ENCODE results near the gene RNF111.
"Not testable (repeated sequence)": the region's sequence is repeated elsewhere in the genome, so short reads cannot be mapped to it uniquely, and the experiment has no call there.

RNF111 gene

DNA sequence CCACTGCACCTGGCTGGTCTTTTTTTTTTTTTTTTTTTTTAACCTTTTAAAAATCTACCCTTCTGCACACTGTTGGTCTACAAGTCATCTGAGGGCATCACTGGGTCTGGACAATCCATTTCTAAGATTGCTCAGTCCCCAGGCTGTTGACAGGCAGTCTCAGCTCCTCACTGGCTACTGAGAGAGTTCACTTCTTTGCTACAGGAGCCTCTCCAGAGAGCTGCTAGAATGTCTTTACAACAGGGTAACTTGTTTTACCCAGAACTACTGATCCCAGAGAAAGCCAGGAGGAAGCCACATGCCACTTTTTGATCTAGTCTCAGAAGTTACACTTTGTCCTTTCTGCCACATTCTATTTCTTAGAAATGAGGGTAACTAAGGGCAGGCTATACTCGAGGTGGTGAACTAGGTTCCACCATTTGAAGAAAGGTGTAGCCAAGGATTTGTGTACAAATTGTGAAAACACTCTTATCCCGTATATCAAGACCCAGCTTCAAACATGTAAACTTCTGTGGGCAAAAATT is 111.8 kb downstream of the RNF111 start:
- Mint-ChIP-seq H3K4me3 (no peak overlapping the region), H3K27ac (ENCODE audit: low read depth) (no peak overlapping the region), H3K36me3 (ENCODE audit: insufficient read depth) (peaks cover 14% of the 10 kb centered on the region), H3K4me1 (peaks cover 2% of the 10 kb centered on the region), H3K27me3 (no peaks in the 10 kb centered on the region), H3K9me3 (no peaks in the 10 kb centered on the region)
- DNase-seq (ENCODE audit: low spot score in 2 of 2) (no peak), ATAC-seq (replicated peaks; ENCODE audit: extremely low read depth, poor library complexity, severe bottlenecking) (no peak)

DNA sequence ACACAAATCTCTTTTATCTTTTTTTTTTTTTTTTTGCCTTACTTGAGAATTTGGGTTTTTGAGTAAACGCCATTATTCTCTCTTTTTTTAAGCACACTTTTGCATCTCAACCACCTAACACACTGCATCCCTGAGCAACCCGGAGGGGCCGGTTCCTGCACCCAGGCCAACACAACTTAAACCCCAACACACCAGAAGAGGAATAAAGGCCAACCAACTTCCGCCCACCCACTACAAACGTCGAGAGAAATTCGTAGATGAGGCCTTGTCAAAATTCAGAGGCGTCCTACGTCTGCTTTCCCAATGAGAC is 117.1 kb downstream of the RNF111 start:
- no peak for ATAC-seq (replicated peaks; ENCODE audit: extremely low read depth, poor library complexity, severe bottlenecking)
- peak in 1 of 2 donors; percentile 17 for DNase-seq (ENCODE audit: low spot score in 2 of 2)
- Mint-ChIP-seq H3K4me1 (peaks cover 15% of the 10 kb centered on the region), H3K27ac (ENCODE audit: low read depth) (peak overlapping the region; percentile 98), H3K36me3 (ENCODE audit: insufficient read depth) (peaks cover 7% of the 10 kb centered on the region), H3K4me3 (peak overlapping the region; percentile 92), H3K27me3 (no peaks in the 10 kb centered on the region), H3K9me3 (no peaks in the 10 kb centered on the region)

DNA sequence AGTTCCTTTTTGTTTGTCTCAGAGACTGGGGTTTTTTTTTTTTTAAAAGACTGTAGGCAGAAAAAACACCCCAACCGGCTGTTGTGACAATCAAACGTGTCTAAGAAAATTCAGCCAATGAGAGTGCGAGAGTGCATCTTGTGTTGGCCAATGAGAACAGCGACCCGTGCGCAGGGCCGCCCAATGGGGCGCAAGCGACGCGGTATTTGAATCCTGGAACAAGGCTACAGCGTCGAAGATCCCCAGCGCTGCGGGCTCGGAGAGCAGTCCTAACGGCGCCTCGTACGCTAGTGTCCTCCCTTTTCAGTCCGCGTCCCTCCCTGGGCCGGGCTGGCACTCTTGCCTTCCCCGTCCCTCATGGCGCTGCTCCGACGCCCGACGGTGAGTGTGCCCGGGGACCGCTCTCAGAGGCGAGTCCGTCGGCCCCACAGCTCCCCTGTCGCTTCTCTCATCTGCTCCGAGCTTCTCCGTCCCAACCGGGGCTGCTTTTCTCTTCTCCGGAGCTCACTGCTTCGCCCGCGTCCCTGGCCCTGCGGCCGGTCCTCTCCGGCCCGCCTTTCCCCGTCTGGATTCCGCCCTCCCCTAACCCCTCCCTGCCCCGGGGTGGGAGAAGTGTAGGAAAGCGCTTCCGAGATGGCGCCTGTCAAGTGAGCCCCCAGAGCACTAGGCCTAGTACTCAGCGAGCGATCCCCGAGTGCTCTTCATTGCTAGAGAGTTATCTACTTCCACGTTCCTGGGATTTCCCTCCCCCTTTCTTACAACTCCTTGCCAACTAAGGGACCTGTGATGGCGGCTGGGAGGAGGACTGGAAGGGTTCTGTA is 117.7 kb downstream of the RNF111 start, which contains the start of gene CCNB2:
CCNB2 (plus strand) TSS at position 235 of the 821 bp plus-strand sequence; CDS start at position 358, 123 bp downstream.
- Mint-ChIP-seq H3K4me3 (peak within 1 kb of the TSS; percentile 92), H3K36me3 (ENCODE audit: insufficient read depth) (peaks cover 7% of the 10 kb centered on the region)

DNA sequence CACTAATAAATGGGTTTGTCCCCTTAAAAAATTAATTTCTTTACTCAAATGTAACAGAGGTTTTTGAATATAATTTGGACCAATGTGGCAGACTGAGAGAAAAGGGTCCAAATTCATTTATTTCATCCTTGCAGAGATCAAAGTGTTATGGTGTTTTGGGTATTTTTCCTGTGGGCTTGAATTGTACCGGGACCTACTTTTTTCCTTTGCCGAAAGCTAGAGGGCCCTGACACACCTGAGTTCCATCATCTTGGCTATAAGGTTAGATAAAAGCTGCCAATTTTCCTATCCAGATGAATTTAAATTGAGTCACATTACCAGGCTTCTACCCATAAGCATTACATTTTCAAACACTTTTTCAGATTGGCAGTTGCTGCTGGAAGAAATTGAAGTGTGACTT is 118.4 kb downstream of the RNF111 start:
- Mint-ChIP-seq H3K9me3 (no peaks in the 10 kb centered on the region), H3K36me3 (ENCODE audit: insufficient read depth) (peaks cover 7% of the 10 kb centered on the region), H3K27me3 (no peaks in the 10 kb centered on the region), H3K4me1 (peaks cover 15% of the 10 kb centered on the region), H3K4me3 (peak overlapping the region; percentile 92), H3K27ac (ENCODE audit: low read depth) (no peak overlapping the region)
- DNase-seq (ENCODE audit: low spot score in 2 of 2): no peak
- no peak for ATAC-seq (replicated peaks; ENCODE audit: extremely low read depth, poor library complexity, severe bottlenecking)

More for the DNA sequence above, 117.7 kb downstream of the RNF111 start, which contains the start of gene CCNB2:
- peak; percentile 100 for ATAC-seq (replicated peaks; ENCODE audit: extremely low read depth, poor library complexity, severe bottlenecking)
- DNase-seq (ENCODE audit: low spot score in 2 of 2): peak; percentile 68 to 79
- H3K27me3 Mint-ChIP-seq: no peaks in the 10 kb centered on the region
- no peaks in the 10 kb centered on the region for H3K9me3 Mint-ChIP-seq
- H3K4me1 Mint-ChIP-seq: peaks cover 15% of the 10 kb centered on the region
- H3K27ac Mint-ChIP-seq (ENCODE audit: low read depth): peak within 1 kb of the TSS; percentile 98

DNA sequence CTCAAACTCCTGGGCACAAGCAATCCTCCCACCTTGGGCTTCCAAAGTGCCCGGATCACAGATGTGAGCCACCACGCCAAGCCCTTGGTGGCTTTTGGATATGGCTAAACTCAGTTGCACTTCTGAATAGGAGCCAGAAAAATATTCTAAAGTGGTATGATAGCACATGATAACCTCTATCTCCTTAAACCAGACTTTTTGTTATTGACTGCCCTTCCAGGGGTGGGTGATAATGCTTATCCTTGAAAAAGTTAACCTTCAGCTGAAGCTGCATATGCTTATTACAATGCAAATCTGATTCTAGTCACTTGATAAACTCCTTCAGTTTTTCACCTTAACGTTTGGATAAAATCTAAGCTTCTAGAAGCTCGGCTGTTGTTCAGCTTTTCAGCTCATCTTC is 123.8 kb downstream of the RNF111 start:
- H3K36me3 Mint-ChIP-seq (ENCODE audit: insufficient read depth): peaks cover 3% of the 10 kb centered on the region
- no peak overlapping the region for H3K27ac Mint-ChIP-seq (ENCODE audit: low read depth)
- H3K27me3 Mint-ChIP-seq: no peaks in the 10 kb centered on the region
- H3K4me3 Mint-ChIP-seq: no peak overlapping the region
- ATAC-seq (replicated peaks; ENCODE audit: extremely low read depth, poor library complexity, severe bottlenecking): no peak
- no peaks in the 10 kb centered on the region for H3K9me3 Mint-ChIP-seq
- DNase-seq (ENCODE audit: low spot score in 2 of 2): no peak
- H3K4me1 Mint-ChIP-seq: no peaks in the 10 kb centered on the region

DNA sequence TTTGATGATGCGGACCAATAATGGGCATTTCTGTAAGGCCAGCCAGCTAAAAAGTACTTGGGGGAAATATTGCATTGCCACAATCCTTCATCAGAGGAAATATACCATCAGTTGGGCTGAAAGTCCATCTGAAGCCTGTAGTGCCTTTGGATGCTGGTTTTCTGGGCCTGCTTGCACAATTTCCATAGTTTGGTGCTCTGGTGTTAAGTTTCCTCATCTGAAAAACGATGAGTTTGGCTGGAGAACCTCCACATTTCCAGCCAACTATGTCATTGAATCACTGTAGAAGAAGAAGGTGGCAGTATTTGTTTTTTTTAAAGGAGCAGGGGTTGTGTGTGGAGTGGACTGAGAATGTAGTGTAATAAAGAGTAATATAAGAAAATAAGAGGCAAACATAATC is 127.6 kb downstream of the RNF111 start:
- no peak for DNase-seq (ENCODE audit: low spot score in 2 of 2)
- no peak overlapping the region for H3K4me3 Mint-ChIP-seq
- H3K27ac Mint-ChIP-seq (ENCODE audit: low read depth): no peak overlapping the region
- peaks cover 7% of the 10 kb centered on the region for H3K36me3 Mint-ChIP-seq (ENCODE audit: insufficient read depth)
- no peak for ATAC-seq (replicated peaks; ENCODE audit: extremely low read depth, poor library complexity, severe bottlenecking)
- no peaks in the 10 kb centered on the region for H3K4me1 Mint-ChIP-seq
- no peaks in the 10 kb centered on the region for H3K27me3 Mint-ChIP-seq
- no peaks in the 10 kb centered on the region for H3K9me3 Mint-ChIP-seq

DNA sequence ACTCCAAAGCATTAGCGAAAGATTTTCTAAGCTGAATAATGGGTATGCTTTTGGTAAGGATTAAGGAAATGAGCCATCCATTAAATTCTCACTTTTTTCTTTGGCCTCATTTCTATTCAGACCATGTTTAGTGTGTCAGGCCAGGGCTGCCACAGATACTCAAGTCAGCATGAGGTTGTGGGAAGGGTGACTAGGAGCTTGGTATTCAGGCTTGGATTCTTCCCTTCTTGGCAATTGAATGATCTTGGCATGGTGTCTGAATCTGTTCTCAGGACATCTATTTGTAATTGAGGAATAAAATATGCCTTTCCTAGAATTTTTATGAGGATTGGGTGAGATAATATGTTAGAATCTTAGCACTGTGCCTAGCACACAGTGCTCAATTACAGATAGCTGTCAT is 128.7 kb downstream of the RNF111 start:
- H3K27ac Mint-ChIP-seq (ENCODE audit: low read depth): no peak overlapping the region
- no peaks in the 10 kb centered on the region for H3K9me3 Mint-ChIP-seq
- H3K27me3 Mint-ChIP-seq: no peaks in the 10 kb centered on the region
- H3K4me3 Mint-ChIP-seq: no peak overlapping the region
- no peaks in the 10 kb centered on the region for H3K4me1 Mint-ChIP-seq
- DNase-seq (ENCODE audit: low spot score in 2 of 2) (no peak), ATAC-seq (replicated peaks; ENCODE audit: extremely low read depth, poor library complexity, severe bottlenecking) (no peak)
- peaks cover 7% of the 10 kb centered on the region for H3K36me3 Mint-ChIP-seq (ENCODE audit: insufficient read depth)

DNA sequence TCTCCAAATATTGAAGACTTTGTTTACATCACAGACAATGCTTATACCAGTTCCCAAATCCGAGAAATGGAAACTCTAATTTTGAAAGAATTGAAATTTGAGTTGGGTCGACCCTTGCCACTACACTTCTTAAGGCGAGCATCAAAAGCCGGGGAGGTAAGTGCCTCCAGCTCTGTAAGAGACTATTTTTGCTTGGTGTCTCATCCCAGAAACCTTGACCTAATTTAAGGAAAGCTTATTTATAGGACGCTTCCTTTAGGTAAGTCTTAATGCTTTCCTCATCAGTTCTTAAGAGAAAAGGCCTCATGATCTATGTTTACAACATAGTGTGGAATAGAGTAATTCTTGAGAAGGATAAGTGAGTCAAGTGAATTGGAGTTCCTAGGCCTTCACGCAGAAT is 129.3 kb downstream of the RNF111 start:
- Mint-ChIP-seq H3K27me3 (no peaks in the 10 kb centered on the region), H3K27ac (ENCODE audit: low read depth) (no peak overlapping the region), H3K36me3 (ENCODE audit: insufficient read depth) (peaks cover 9% of the 10 kb centered on the region), H3K4me3 (no peak overlapping the region), H3K4me1 (no peaks in the 10 kb centered on the region), H3K9me3 (no peaks in the 10 kb centered on the region)
- ATAC-seq (replicated peaks; ENCODE audit: extremely low read depth, poor library complexity, severe bottlenecking): no peak
- no peak for DNase-seq (ENCODE audit: low spot score in 2 of 2)

DNA sequence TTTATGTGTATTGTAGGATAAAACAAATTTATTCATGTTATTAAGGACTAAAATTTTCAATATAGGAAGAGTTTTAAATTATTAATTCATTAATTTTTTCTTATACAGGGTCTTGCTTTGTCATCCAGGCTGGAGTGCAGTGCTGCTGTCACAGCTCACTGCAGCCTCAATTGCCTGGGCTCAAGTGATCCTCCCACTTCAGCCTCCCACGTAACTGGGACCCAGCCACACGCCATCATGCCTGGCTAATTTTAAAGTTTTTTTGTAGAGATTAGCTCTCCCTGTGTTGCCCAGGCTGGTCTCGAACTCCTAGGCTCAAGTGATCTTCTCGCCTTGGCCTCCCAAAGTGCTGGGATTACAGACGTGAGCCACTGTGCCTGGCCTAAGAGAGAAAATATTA is 132.2 kb downstream of the RNF111 start:
- peaks cover 7% of the 10 kb centered on the region for H3K36me3 Mint-ChIP-seq (ENCODE audit: insufficient read depth)
- ATAC-seq (replicated peaks; ENCODE audit: extremely low read depth, poor library complexity, severe bottlenecking): no peak

DNA sequence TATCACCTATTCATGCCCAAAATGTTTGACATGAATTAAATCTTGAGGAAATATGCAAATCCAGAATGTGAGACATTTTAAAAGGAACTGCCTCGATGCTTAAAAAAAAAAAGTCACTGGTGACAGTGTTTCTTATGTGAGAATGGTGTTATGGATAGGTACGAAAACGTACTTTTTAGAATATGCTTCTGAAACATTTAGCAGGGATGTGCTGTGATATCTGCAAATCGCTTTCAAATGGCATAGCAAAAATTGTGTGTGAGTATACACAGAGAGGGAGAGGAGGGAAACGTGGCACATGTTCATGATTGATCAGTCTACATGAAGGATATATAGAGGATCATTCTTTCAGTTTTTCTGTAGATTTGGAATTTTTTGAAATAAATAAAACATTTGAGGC is 133.5 kb downstream of the RNF111 start:
- H3K36me3 Mint-ChIP-seq (ENCODE audit: insufficient read depth): peaks cover 7% of the 10 kb centered on the region
- H3K4me3 Mint-ChIP-seq: no peak overlapping the region
- ATAC-seq (replicated peaks; ENCODE audit: extremely low read depth, poor library complexity, severe bottlenecking) (no peak), DNase-seq (ENCODE audit: low spot score in 2 of 2) (no peak)
- H3K4me1 Mint-ChIP-seq: no peaks in the 10 kb centered on the region
- no peak overlapping the region for H3K27ac Mint-ChIP-seq (ENCODE audit: low read depth)
- H3K9me3 Mint-ChIP-seq: no peaks in the 10 kb centered on the region
- no peaks in the 10 kb centered on the region for H3K27me3 Mint-ChIP-seq

More for the DNA sequence above, 132.2 kb downstream of the RNF111 start:
- no peaks in the 10 kb centered on the region for H3K4me1 Mint-ChIP-seq
- DNase-seq (ENCODE audit: low spot score in 2 of 2): no peak
- no peak overlapping the region for H3K4me3 Mint-ChIP-seq
- H3K27ac Mint-ChIP-seq (ENCODE audit: low read depth): no peak overlapping the region
- no peaks in the 10 kb centered on the region for H3K9me3 Mint-ChIP-seq
- no peaks in the 10 kb centered on the region for H3K27me3 Mint-ChIP-seq

DNA sequence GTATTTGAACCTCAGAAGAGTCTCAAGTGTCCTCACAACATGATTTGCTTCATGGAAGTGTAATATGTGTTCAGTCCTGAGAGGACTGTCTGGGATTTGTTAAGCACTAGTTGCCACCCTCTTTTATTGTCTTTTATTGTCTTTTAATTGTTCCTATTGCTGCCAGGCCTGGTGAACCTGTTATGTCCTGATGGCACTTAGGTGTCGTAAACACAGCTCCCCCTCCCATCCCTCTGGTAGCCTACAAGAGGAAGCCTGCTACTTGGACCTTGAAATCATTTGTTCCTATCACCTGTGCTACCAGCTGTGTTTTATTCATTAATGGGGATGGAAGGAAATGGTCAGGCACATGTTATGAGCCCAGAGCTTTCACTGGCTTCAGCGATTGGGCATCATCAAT is 136.8 kb downstream of the RNF111 start:
- Mint-ChIP-seq H3K36me3 (ENCODE audit: insufficient read depth) (peaks cover 4% of the 10 kb centered on the region), H3K4me1 (no peaks in the 10 kb centered on the region), H3K27ac (ENCODE audit: low read depth) (no peak overlapping the region), H3K4me3 (no peak overlapping the region), H3K9me3 (no peaks in the 10 kb centered on the region), H3K27me3 (no peaks in the 10 kb centered on the region)
- no peak for ATAC-seq (replicated peaks; ENCODE audit: extremely low read depth, poor library complexity, severe bottlenecking)
- no peak for DNase-seq (ENCODE audit: low spot score in 2 of 2)

DNA sequence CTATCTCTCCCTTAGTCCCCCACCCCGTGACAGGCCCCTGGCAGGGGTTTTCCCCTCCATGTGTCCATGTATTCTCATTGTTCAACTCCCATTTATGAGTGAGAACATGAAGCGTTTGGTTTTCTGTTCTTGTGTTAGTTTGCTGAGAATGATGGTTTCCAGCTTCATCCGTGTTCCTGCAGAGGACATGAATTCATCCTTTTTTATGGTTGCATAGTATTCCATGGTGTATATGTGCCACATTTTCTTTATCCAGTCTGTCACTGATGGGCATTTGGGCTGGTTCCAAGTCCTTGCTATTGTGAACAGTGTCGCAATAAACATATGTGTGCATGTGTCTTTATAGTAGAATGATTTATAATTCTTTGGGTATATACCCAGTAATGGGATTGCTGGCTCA is 138.2 kb downstream of the RNF111 start:
- not testable (repeated sequence) for DNase-seq (ENCODE audit: low spot score in 2 of 2); H3K9me3 Mint-ChIP-seq; H3K36me3 Mint-ChIP-seq (ENCODE audit: insufficient read depth); H3K4me1 Mint-ChIP-seq; ATAC-seq (replicated peaks; ENCODE audit: extremely low read depth, poor library complexity, severe bottlenecking); H3K27me3 Mint-ChIP-seq; H3K4me3 Mint-ChIP-seq; H3K27ac Mint-ChIP-seq (ENCODE audit: low read depth)

DNA sequence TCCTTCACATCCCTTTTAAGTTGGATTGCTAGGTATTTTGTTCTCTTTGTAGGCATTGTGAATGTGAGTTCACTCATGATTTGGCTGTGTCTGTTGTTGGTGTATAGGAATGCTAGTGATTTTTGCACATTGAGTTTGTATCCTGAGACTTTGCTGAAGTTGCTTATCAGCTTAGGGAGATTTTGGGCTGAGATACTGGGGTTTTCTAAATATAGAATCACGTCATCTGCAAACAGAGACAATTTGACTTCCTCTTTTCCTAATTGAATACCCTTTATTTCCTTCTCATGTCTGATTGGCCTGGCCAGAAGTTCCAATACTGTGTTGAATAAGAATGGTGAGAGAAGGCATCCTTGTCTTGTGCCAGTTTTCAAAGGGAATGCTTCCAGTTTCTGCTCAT is 139.8 kb downstream of the RNF111 start:
- H3K4me1 Mint-ChIP-seq; H3K4me3 Mint-ChIP-seq; DNase-seq (ENCODE audit: low spot score in 2 of 2); H3K27ac Mint-ChIP-seq (ENCODE audit: low read depth); H3K27me3 Mint-ChIP-seq; H3K36me3 Mint-ChIP-seq (ENCODE audit: insufficient read depth); H3K9me3 Mint-ChIP-seq; ATAC-seq (replicated peaks; ENCODE audit: extremely low read depth, poor library complexity, severe bottlenecking): not testable (repeated sequence)

Measured in central memory CD8-positive, alpha-beta T cell (primary cell).